COLO668 (cell line): Measurements from ENCODE around the gene ACBD4.
A peak's percentile ranks its signal among the peaks of the same experiment; 100 is the strongest.

Experiments
- DNase-seq: peaks from one replicate; lab custom pipeline; 2025; ENCODE audit not compliant: unreplicated experiment; lab: John Stamatoyannopoulos, UW

Gene ACBD4

GRCh38 chr17:45135192-45135977, at the start of gene ACBD4:
Gene ACBD4 (plus strand): TSS chr17:45135687. CDS start chr17:45136145, 458 bp downstream.
- DNase-seq = peak; percentile 87

- DNase-seq = no peak
Observed at GRCh38 chr17:45086391-45086790, 49.1 kb upstream of the ACBD4 start.

- DNase-seq = no peak
Observed at GRCh38 chr17:45086865-45087503, 48.5 kb upstream of the ACBD4 start.

GRCh38 chr17:45087504-45087975, 47.9 kb upstream of the ACBD4 start:
- no peak for DNase-seq

GRCh38 chr17:45087978-45088377, 47.5 kb upstream of the ACBD4 start:
- DNase-seq = no peak

GRCh38 chr17:45088741-45089140, 46.7 kb upstream of the ACBD4 start:
- no peak for DNase-seq

- no peak for DNase-seq
Observed at GRCh38 chr17:45090711-45091110, 44.8 kb upstream of the ACBD4 start.

- DNase-seq = no peak
Observed at GRCh38 chr17:45091778-45092425, 43.6 kb upstream of the ACBD4 start.

GRCh38 chr17:45092911-45093430, 42.5 kb upstream of the ACBD4 start:
- DNase-seq = no peak

GRCh38 chr17:45093444-45094110, 41.9 kb upstream of the ACBD4 start:
- DNase-seq = no peak

- DNase-seq = no peak
Observed at GRCh38 chr17:45096141-45096540, 39.3 kb upstream of the ACBD4 start.

- DNase-seq = no peak
Observed at GRCh38 chr17:45096926-45097325, 38.6 kb upstream of the ACBD4 start.

- no peak for DNase-seq
Observed at GRCh38 chr17:45098081-45098868, 37.2 kb upstream of the ACBD4 start.

- DNase-seq = peak; percentile 75
Observed at GRCh38 chr17:45098869-45099616, 36.4 kb upstream of the ACBD4 start.

GRCh38 chr17:45101546-45101882, 34.0 kb upstream of the ACBD4 start:
- no peak for DNase-seq

- no peak for DNase-seq
Observed at GRCh38 chr17:45101883-45102811, 33.3 kb upstream of the ACBD4 start.

GRCh38 chr17:45102856-45103255, 32.6 kb upstream of the ACBD4 start:
- DNase-seq = no peak

GRCh38 chr17:45103269-45103795, 32.2 kb upstream of the ACBD4 start:
- DNase-seq = no peak
